Smooth muscle cell (in vitro differentiated cells): ENCODE data around the gene NPHP4. TPM values are rescaled to one million over a fixed set of nuclear protein-coding genes. Genes with fewer than 3 reads are reported as not detected.

ENCODE experiments used
- DNase-seq: peaks from one replicate; lab custom pipeline; 2025; ENCODE audit not compliant: unreplicated experiment; lab: John Stamatoyannopoulos, UW
- H2AFZ ChIP-seq: fragments of 200-600 bp; sonication (generic); 2 replicates; pipeline ENCODE4 v1.6.0; 2016; ENCODE audit warnings: antibody characterized with exemption, low read depth, mild to moderate bottlenecking
- H3F3A ChIP-seq: fragments of 200-600 bp; sonication (generic); 2 replicates; pipeline ENCODE4 v1.6.0; 2017; ENCODE audit warnings: antibody characterized with exemption, low read depth
- H3K27ac ChIP-seq: fragments of 200-600 bp; sonication (generic); 2 replicates; pipeline ENCODE4 v1.5.1; 2016; ENCODE audit warnings: low read depth, mild to moderate bottlenecking
- H3K27me3 ChIP-seq: fragments of 200-600 bp; sonication (generic); 2 replicates; pipeline ENCODE4 v1.6.1; 2016; ENCODE audit warnings: low read depth, mild to moderate bottlenecking
- H3K36me3 ChIP-seq: fragments of 200-600 bp; sonication (generic); 2 replicates; pipeline ENCODE4 v1.5.1; 2016; ENCODE audit warnings: low read depth
- H3K4me1 ChIP-seq: fragments of 200-600 bp; sonication (generic); 2 replicates; pipeline ENCODE4 v1.5.1; 2016; ENCODE audit warnings: low read depth
- H3K4me2 ChIP-seq: fragments of 200-600 bp; sonication (generic); 2 replicates; pipeline ENCODE4 v1.6.0; 2016; ENCODE audit warnings: mild to moderate bottlenecking
- H3K4me3 ChIP-seq: fragments of 200-600 bp; sonication (generic); 2 replicates; pipeline ENCODE4 v1.5.1; 2016; ENCODE audit warnings: mild to moderate bottlenecking
- H3K79me2 ChIP-seq: fragments of 200-600 bp; sonication (generic); 2 replicates; pipeline ENCODE4 v1.6.0; 2016; ENCODE audit warnings: low read depth, mild to moderate bottlenecking
- H3K9ac ChIP-seq: fragments of 200-600 bp; sonication (generic); 2 replicates; pipeline ENCODE4 v1.6.0; 2016; ENCODE audit warnings: low read depth
- H3K9me3 ChIP-seq: fragments of 200-600 bp; sonication (generic); replicated peaks from 2 replicates; pipeline ENCODE4 v1.5.1; 2016; ENCODE audit warnings: low read depth
- H4K20me1 ChIP-seq: fragments of 200-600 bp; sonication (generic); 2 replicates; pipeline ENCODE4 v1.6.0; 2016; ENCODE audit warnings: low read depth
- CTCF ChIP-seq: fragments of 200-600 bp; sonication (generic); IDR thresholded peaks from 2 replicates; pipeline ENCODE4 v1.5.1; 2017; ENCODE audit warnings: borderline replicate concordance, mild to moderate bottlenecking, antibody characterized with exemption; ENCODE audit not compliant: insufficient read depth, poor library complexity, severe bottlenecking
- WGBS: methylation state at CpG from one replicate; pipeline ENCODE4 v1.1.7; 2016; ENCODE audit warnings: low lambda C conversion rate; 5-methylcytosine and 5-hydroxymethylcytosine counted together
- polyA plus RNA-seq: library from polyadenylated mRNA; unstranded; fragments of >200 nt; fragmentation: Nextera tagmentation; extraction: Ambion mirVana; gene quantifications from 2 replicates; pipeline ENCODE4 v1.2.1, GENCODE V29; 2016
- total RNA-seq: library from RNA; depleted of rRNA; stranded (reverse); fragments of >200 nt; gene quantifications from 2 replicates; pipeline ENCODE4 v1.2.3, GENCODE V29; 2014

The NPHP4 gene
- total and polyA plus RNA-seq, 2 experiments from 2014 or later = 5.4 to 8.4 TPM

GRCh38 chr1:5836776-5837440 is 155.3 kb downstream of the NPHP4 start:
- H4K20me1 ChIP-seq = no peaks in the 10 kb centered on the region
- no peak overlapping the region for H2AFZ ChIP-seq
- 82% methylated on average over 17 of the region's 17 CpGs for WGBS
- H3K79me2 ChIP-seq = no peaks in the 10 kb centered on the region
- H3K9ac ChIP-seq = no peak overlapping the region
- no peak overlapping the region for H3K27ac ChIP-seq
- no peak for TF ChIP-seq CTCF
- no peaks in the 10 kb centered on the region for H3K36me3 ChIP-seq
- H3K4me2 ChIP-seq = no peak overlapping the region
- H3K27me3 ChIP-seq = no peaks in the 10 kb centered on the region
- H3F3A ChIP-seq = no peaks in the 10 kb centered on the region
- no peak for DNase-seq
- H3K4me3 ChIP-seq = no peak overlapping the region
- no peaks in the 10 kb centered on the region for H3K9me3 ChIP-seq
- no peaks in the 10 kb centered on the region for H3K4me1 ChIP-seq

GRCh38 chr1:5835179-5835562 is 157.1 kb downstream of the NPHP4 start:
- Histone ChIP-seq H3K4me2 (no peak overlapping the region), H3K27me3 (no peaks in the 10 kb centered on the region), H3K36me3 (no peaks in the 10 kb centered on the region), H3K4me3 (no peak overlapping the region), H3F3A (no peaks in the 10 kb centered on the region), H3K27ac (no peak overlapping the region), H3K79me2 (no peaks in the 10 kb centered on the region), H3K9me3 (no peaks in the 10 kb centered on the region), H3K4me1 (no peaks in the 10 kb centered on the region), H3K9ac (no peak overlapping the region), H2AFZ (no peak overlapping the region), H4K20me1 (no peaks in the 10 kb centered on the region)
- no peak for TF ChIP-seq CTCF
- no peak for DNase-seq
- 84% methylated on average over 8 of the region's 8 CpGs for WGBS

- no peaks in the 10 kb centered on the region for H3F3A ChIP-seq
- WGBS = 79% methylated on average over 23 of the region's 32 CpGs
Measured at GRCh38 chr1:5834477-5835178, 157.6 kb downstream of the NPHP4 start.

More at GRCh38 chr1:5834477-5835178, 157.6 kb downstream of the NPHP4 start:
- Histone ChIP-seq H3K9ac (no peak overlapping the region), H3K79me2 (no peaks in the 10 kb centered on the region), H3K4me1 (no peaks in the 10 kb centered on the region), H4K20me1 (no peaks in the 10 kb centered on the region), H3K4me3 (no peak overlapping the region), H3K27ac (no peak overlapping the region), H3K27me3 (no peaks in the 10 kb centered on the region), H3K36me3 (no peaks in the 10 kb centered on the region), H2AFZ (no peak overlapping the region), H3K4me2 (no peak overlapping the region), H3K9me3 (no peaks in the 10 kb centered on the region)
- DNase-seq = no peak
- no peak for TF ChIP-seq CTCF
